GM12878 (cell line): ENCODE results near the gene CDC34. TPM values are rescaled to one million over a fixed set of nuclear protein-coding genes. Genes with fewer than 3 reads are reported as not detected.

Experiments used
- ATAC-seq: fragments of 200-7000 bp; cut with Tn5 transposase; 3 replicates; pipeline ENCODE4 v1.9.1; 2020; ENCODE audit warnings: mild to moderate bottlenecking, moderate library complexity
- BruUV-seq: library from RNA; stranded (reverse); fragments of 400-500 nt; replicated peaks from 2 replicates; lab custom pipeline; 2021; lab: Mats Ljungman, UMichigan
- CTCF ChIA-PET: fragments of 300-600 bp; sonication (Branson Sonifier 250); formaldehyde crosslinking; extraction: SDS; loops from one replicate; lab custom pipeline; 2021; ENCODE audit warnings: inconsistent platforms; lab: Yijun Ruan, JAX
- POLR2A ChIA-PET: fragments of 350-600 bp; formaldehyde crosslinking; extraction: SDS; loops from one replicate; lab custom pipeline; 2021; ENCODE audit warnings: inconsistent platforms; lab: Charles Lee
- RAD21 ChIA-PET: fragments of 300-600 bp; sonication (Branson Sonifier 250); formaldehyde crosslinking; loops from one replicate; lab custom pipeline; 2023; ENCODE audit warnings: antibody characterized with exemption; ENCODE audit not compliant: unreplicated experiment; lab: Charles Lee
- SMC1A ChIA-PET: fragments of 300-600 bp; sonication (Branson Sonifier 250); formaldehyde crosslinking; loops from one replicate; lab custom pipeline; 2023; ENCODE audit not compliant: unreplicated experiment, uncharacterized antibody; lab: Charles Lee
- DNase-seq: peaks from one replicate; pipeline ENCODE4 v3.0.0-alpha.2; 2011; ENCODE audit warnings: low read depth, low spot score
- FAIRE-seq: peaks from 3 replicates; lab custom pipeline; 2011; peaks lifted over from hg19 to GRCh38; lab: Jason Lieb, UNC
- H2AFZ ChIP-seq: 2 replicates; pipeline ENCODE4 v1.6.0; 2011; ENCODE audit warnings: low read depth, low read length, control low read depth; ENCODE audit not compliant: control insufficient read depth
- H3K27ac ChIP-seq: 2 replicates; pipeline ENCODE4 v1.5.1; 2011; ENCODE audit warnings: control low read depth; ENCODE audit not compliant: control insufficient read depth, insufficient read depth
- H3K27me3 ChIP-seq, 2 experiments: replicated peaks in 1 of 2; 2 replicates each; pipeline versions ENCODE4 v1.6.0 to v1.6.1; 2011; ENCODE audit warnings: low read length in 1 of 2; ENCODE audit not compliant: control insufficient read depth in 2 of 2, insufficient read depth in 2 of 2
- H3K36me3 ChIP-seq, 2 experiments: 2 replicates each; pipeline ENCODE4 v1.5.1; 2011; ENCODE audit warnings: low read length in 1 of 2; ENCODE audit not compliant: control insufficient read depth in 2 of 2, insufficient read depth in 2 of 2
- H3K4me1 ChIP-seq: 2 replicates; pipeline ENCODE4 v1.6.1; 2011; ENCODE audit warnings: mild to moderate bottlenecking, low read length, moderate library complexity, mixed read lengths; ENCODE audit not compliant: control insufficient read depth, insufficient read depth
- H3K4me2 ChIP-seq: 2 replicates; pipeline ENCODE4 v1.6.0; 2011; ENCODE audit warnings: control low read depth; ENCODE audit not compliant: control insufficient read depth, insufficient read depth
- H3K4me3 ChIP-seq: fragments of 200-600 bp; sonication (generic); 2 replicates; pipeline ENCODE4 v1.5.1; 2016
- H3K79me2 ChIP-seq: 2 replicates; pipeline ENCODE4 v1.6.0; 2011; ENCODE audit warnings: low read length; ENCODE audit not compliant: control insufficient read depth, insufficient read depth
- H3K9ac ChIP-seq: 2 replicates; pipeline ENCODE4 v1.8.0; 2011; ENCODE audit warnings: low read length, control low read depth, mixed read lengths; ENCODE audit not compliant: control insufficient read depth, insufficient read depth
- H3K9me3 ChIP-seq: replicated peaks from 3 replicates; pipeline ENCODE4 v1.5.1; 2011; ENCODE audit warnings: mild to moderate bottlenecking, low read length; ENCODE audit not compliant: control insufficient read depth, insufficient read depth
- H4K20me1 ChIP-seq: 2 replicates; pipeline ENCODE4 v1.6.0; 2011; ENCODE audit not compliant: control insufficient read depth, insufficient read depth
- CBX3 ChIP-seq: fragments of 200-600 bp; sonication (generic); IDR thresholded peaks from 2 replicates; pipeline ENCODE4 v1.6.1; 2016; ENCODE audit warnings: low read depth, borderline replicate concordance
- CHD4 ChIP-seq: fragments of 200-600 bp; sonication (generic); IDR thresholded peaks from 2 replicates; pipeline ENCODE4 v1.6.1; 2016; ENCODE audit warnings: mild to moderate bottlenecking
- CUX1 ChIP-seq: IDR thresholded peaks from 2 replicates; pipeline ENCODE4 v1.6.1; 2012; ENCODE audit warnings: improper control_type of control experiment, low read depth, low read length; ENCODE audit not compliant: insufficient replicate concordance
- GABPA ChIP-seq: IDR thresholded peaks from 2 replicates; pipeline ENCODE4 v1.6.1; 2014; ENCODE audit warnings: antibody characterized with exemption, low read depth, mild to moderate bottlenecking, inconsistent platforms
- MLLT1 ChIP-seq: fragments of 450-650 bp; IDR thresholded peaks from 2 replicates; pipeline ENCODE4 v1.6.1; 2016; ENCODE audit warnings: mild to moderate bottlenecking
- PAX5 ChIP-seq: IDR thresholded peaks from 2 replicates; pipeline ENCODE4 v1.6.1; 2011; ENCODE audit warnings: low read depth, low read length, borderline replicate concordance
- SIX5 ChIP-seq: IDR thresholded peaks from 2 replicates; pipeline ENCODE4 v1.6.1; 2011; ENCODE audit warnings: mild to moderate bottlenecking, low read depth, low read length, moderate library complexity; ENCODE audit not compliant: severe bottlenecking
- TAF1 ChIP-seq: IDR thresholded peaks from 2 replicates; pipeline ENCODE4 v1.6.1; 2011; ENCODE audit warnings: mild to moderate bottlenecking, low read depth, low read length, borderline replicate concordance
- ZNF622 ChIP-seq: fragments of 450-650 bp; IDR thresholded peaks from 2 replicates; pipeline ENCODE4 v1.6.1; 2017; ENCODE audit warnings: mild to moderate bottlenecking, inconsistent platforms
- WGBS: methylation state at CpG from one replicate; pipeline ENCODE4 v1.1.6; 2016; ENCODE audit warnings: low lambda C conversion rate; ENCODE audit not compliant: insufficient replicate concordance, insufficient coverage; ENCODE audit errors: missing lambda C conversion rate; 5-methylcytosine and 5-hydroxymethylcytosine counted together
- in situ Hi-C: fragments of 300-500 bp; cut with MboI; formaldehyde crosslinking; loops from 9 replicates; pipeline ENCODE4 v1.14.3; 2018; ENCODE audit warnings: mixed read lengths
- intact Hi-C: fragments of 100-400 bp; cut with micrococcal nuclease; formaldehyde crosslinking; loops from one replicate; pipeline ENCODE4 v1.14.2; 2022; ENCODE audit not compliant: unreplicated experiment
- polyA plus RNA-seq, 11 experiments: library from polyadenylated mRNA; depleted of rRNA in 4 of 11; unstranded in 6 of 11; stranded (reverse) in 5 of 11; fragments of >200 nt; fragmentation: Nextera tagmentation in 4 of 11; fragmentation: Illumina TruSeq in 1 of 11; extraction: Ambion mirVana in 4 of 11; extraction: Trizol in 1 of 11; gene quantifications; 1 replicate in 1 of 11; 2 replicates in 10 of 11; pipeline versions ENCODE4 v1.2.1 to v1.2.3, GENCODE V29; 2011 to 2016; ENCODE audit warnings: inconsistent platforms in 2 of 11, missing spikeins in 2 of 11, low read depth in 1 of 11
- total RNA-seq, 4 experiments: library from RNA; depleted of rRNA in 3 of 4; stranded (reverse); fragments of >200 nt in 3 of 4; fragmentation: Illumina TruSeq in 1 of 4; extraction: Trizol in 1 of 4; gene quantifications; 2 replicates each; pipeline versions ENCODE4 v1.2.1 to v1.2.3, GENCODE V29; 2013 to 2021
- TF ChIP-seq, protein P1 (sequence below): IDR thresholded peaks from 2 replicates; pipeline ENCODE4 v1.6.1; 2012; ENCODE audit warnings: low read depth, low read length, improper control_type of control experiment

CDC34 gene
- total and polyA plus RNA-seq, 10 of the 15 experiments (the other 5 are each of a cell fraction or from before 2014, with no cell fraction given) = 0.31 to 48.9 (median 28.5) TPM

GRCh38 chr19:554817-555216 is 23.3 kb downstream of the CDC34 start:
- Histone ChIP-seq H3K27me3 (no peaks in the 10 kb centered on the region), H3K9ac (no peak overlapping the region)

GRCh38 chr19:555474-555808 is 23.9 kb downstream of the CDC34 start:
- BruUV-seq = no TSS peak
- CTCF ChIA-PET = no interaction called here
- H3K4me2 ChIP-seq = no peak overlapping the region
- TF ChIP-seq TAF1 (no peak), PAX5 (no peak), CHD4 (no peak), CUX1 (no peak)
- TF ChIP-seq, protein P1, sequence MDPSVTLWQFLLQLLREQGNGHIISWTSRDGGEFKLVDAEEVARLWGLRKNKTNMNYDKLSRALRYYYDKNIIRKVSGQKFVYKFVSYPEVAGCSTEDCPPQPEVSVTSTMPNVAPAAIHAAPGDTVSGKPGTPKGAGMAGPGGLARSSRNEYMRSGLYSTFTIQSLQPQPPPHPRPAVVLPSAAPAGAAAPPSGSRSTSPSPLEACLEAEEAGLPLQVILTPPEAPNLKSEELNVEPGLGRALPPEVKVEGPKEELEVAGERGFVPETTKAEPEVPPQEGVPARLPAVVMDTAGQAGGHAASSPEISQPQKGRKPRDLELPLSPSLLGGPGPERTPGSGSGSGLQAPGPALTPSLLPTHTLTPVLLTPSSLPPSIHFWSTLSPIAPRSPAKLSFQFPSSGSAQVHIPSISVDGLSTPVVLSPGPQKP = no peak

More at GRCh38 chr19:554817-555216, 23.3 kb downstream of the CDC34 start:
- H3K27ac ChIP-seq = no peak overlapping the region
- in situ Hi-C loops = no loop called here
- no peak overlapping the region for H2AFZ ChIP-seq
- RAD21 ChIA-PET = no interaction called here
- 39% methylated on average over 20 of the region's 20 CpGs for WGBS
- no peaks in the 10 kb centered on the region for H3K79me2 ChIP-seq
- H3K4me1 ChIP-seq = no peaks in the 10 kb centered on the region
- no peaks in the 10 kb centered on the region for H3K9me3 ChIP-seq
- CTCF ChIA-PET = no interaction called here
- no peaks in the 10 kb centered on the region for H4K20me1 ChIP-seq
- no peaks in the 10 kb centered on the region for H3K36me3 ChIP-seq
- FAIRE-seq (no peak), ATAC-seq (no peak), DNase-seq (no peak)
- H3K4me3 ChIP-seq = no peak overlapping the region
- no TSS peak for BruUV-seq
- no peak overlapping the region for H3K4me2 ChIP-seq
- TF ChIP-seq MLLT1 (no peak), GABPA (no peak), ZNF622 (no peak), CBX3 (no peak), SIX5 (no peak)
- intact Hi-C loops = no loop called here
- SMC1A ChIA-PET = no interaction called here
- POLR2A ChIA-PET = interaction anchor here (0.6 kb wide), 2 partner anchors 20 to 859 kb away, joined by 3 read pairs; no protein-coding TSS in a partner anchor

More at GRCh38 chr19:555474-555808, 23.9 kb downstream of the CDC34 start:
- Histone ChIP-seq H3K9ac (no peak overlapping the region), H3K9me3 (no peaks in the 10 kb centered on the region), H3K27ac (no peak overlapping the region), H3K79me2 (no peaks in the 10 kb centered on the region), H3K4me1 (no peaks in the 10 kb centered on the region), H3K36me3 (no peaks in the 10 kb centered on the region), H4K20me1 (no peaks in the 10 kb centered on the region), H2AFZ (no peak overlapping the region), H3K4me3 (no peak overlapping the region), H3K27me3 (no peaks in the 10 kb centered on the region)
- in situ Hi-C loops = no loop called here
- 69% methylated on average over 14 of the region's 14 CpGs for WGBS
- ATAC-seq (no peak), FAIRE-seq (no peak), DNase-seq (no peak)
- intact Hi-C loops = no loop called here
- ChIA-PET RAD21 (no interaction called here), SMC1A (no interaction called here), POLR2A (interaction anchor here (0.6 kb wide), 2 partner anchors 20 to 110 kb away, joined by 3 to 5 read pairs; no protein-coding TSS in a partner anchor)
